Measurements from ENCODE around the gene TACR1.
"Not testable (repeated sequence)": the region's sequence is repeated elsewhere in the genome, so short reads cannot be mapped to it uniquely, and the experiment has no call there.

The TACR1 gene

GRCh38 chr2:75146221-75146605 lies 53.1 kb downstream of the TACR1 start:
- DNase-seq (ENCODE audit: low read depth) = not testable (repeated sequence)

DNA sequence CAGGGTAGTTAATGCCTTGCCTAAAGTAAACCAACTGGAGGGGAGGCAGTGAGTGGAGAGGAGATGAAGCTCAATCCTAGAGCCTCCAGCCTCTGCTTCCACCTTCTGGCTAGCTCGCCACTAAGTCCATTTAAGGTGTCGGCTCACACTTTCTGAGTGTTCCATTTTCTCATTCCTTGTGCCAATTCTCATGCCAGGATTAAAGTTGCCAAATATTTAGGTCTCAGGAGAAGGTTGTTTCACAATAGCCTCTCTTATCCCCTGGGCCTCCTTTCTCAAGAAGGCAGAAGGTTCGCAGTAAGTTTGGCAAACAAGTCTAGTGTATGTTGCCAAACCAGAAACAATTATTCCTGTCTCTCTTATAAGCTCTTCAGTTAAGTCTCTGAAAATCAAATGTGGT lies 57.2 kb downstream of the TACR1 start:
- DNase-seq (ENCODE audit: low read depth) = no peak

GRCh38 chr2:75140288-75140687 lies 59.0 kb downstream of the TACR1 start:
- DNase-seq (ENCODE audit: low read depth) = no peak

DNA sequence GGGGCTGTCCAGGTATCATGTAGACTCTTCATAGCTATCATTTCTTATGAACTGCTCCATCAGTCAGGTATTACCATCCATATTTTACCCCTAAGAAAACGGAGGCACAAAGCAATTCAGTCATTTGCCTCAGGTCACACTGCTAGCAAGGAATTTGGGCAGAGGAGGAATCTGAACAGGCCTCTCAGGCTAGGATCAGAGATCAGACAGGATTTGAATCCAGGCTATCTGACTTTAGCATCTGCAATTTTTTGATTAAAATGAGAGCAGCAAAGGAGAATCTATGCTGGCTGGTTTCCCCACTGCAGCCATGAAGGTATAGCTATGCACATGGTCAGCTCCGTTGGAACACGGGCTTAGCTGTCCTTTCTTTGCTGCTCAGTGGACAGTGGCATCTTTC lies 60.1 kb downstream of the TACR1 start:
- DNase-seq (ENCODE audit: low read depth) = no peak

GRCh38 chr2:75138528-75138927 lies 60.8 kb downstream of the TACR1 start:
- DNase-seq (ENCODE audit: low read depth) = no peak

DNA sequence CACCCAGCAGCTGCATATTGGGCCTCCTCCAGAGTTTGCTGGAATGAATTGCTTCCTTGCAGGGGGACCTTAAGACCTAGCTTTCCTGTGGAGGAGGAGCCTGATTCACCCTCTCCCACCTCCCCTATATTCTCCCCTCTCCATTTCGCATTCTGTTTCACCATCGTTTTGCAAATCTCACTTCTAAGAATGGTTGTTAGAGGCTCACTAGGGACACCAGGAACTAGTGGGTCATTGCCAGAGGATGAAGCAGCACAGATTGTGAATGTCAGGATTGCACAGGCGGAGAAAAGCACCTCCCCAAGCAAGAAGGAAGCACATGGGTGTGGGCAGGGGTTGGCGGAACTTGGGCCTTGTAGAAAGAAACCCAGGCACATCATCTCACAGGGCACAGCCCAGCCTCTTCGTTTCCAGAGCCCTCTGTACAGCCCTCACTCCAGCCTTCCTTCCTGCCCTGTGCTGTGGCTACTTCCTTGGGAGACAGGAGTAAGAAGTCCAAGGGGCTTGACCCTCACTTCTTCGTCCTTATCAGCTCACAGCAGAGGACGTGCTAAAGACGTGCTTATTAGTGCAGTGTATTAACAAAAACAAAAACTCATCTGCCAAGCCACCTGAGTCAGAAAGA lies 63.4 kb downstream of the TACR1 start:
- DNase-seq (ENCODE audit: low read depth) = no peak

DNA sequence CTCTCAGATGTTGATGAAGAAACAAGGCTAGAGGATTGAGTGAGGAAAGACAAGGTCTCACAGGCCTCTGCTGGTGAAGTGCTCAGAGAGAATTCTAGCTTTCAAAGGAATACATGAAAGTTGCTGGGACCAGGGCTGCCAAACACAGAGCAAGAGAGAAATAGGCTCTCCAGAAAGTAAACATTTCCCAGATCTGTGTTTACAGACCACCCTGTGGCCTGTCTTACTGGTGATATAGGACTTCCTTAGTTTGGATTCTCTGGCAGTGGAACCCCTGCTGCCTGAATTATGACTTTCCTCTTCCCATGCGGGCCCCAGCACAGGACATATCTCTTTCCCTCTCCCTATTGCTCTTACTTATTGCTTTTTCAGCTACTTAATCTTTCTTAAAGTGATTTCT lies 64.5 kb downstream of the TACR1 start:
- DNase-seq (ENCODE audit: low read depth) = no peak

GRCh38 chr2:75133621-75134570 lies 65.4 kb downstream of the TACR1 start:
- no peak for DNase-seq (ENCODE audit: low read depth)

DNA sequence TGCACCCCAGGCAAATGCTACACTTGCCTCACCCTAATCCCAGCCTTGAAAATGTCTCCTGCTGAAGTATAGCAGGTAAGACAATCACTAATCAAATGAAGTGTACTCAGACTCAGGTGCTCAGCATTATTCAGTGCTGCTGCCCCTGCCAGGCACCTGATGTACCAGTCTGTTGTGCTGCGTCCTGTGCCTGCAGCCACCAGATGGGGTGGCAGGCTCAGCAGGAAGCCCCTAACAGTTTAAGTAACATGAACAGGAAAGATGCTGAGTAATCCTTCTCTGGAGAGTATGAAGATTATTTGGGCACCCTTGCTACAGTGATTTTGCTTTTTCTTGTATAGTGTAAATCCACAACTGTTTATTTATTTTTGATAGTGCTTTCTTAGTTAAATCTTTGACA lies 69.1 kb downstream of the TACR1 start:
- no peak for DNase-seq (ENCODE audit: low read depth)

- DNase-seq (ENCODE audit: low read depth) = no peak
Measured at GRCh38 chr2:75123876-75124275, 75.4 kb downstream of the TACR1 start.

- no peak for DNase-seq (ENCODE audit: low read depth)
Measured at GRCh38 chr2:75113231-75113869, 86.0 kb downstream of the TACR1 start.

GRCh38 chr2:75108937-75109482 lies 90.3 kb downstream of the TACR1 start:
- no peak for DNase-seq (ENCODE audit: low read depth)

DNA sequence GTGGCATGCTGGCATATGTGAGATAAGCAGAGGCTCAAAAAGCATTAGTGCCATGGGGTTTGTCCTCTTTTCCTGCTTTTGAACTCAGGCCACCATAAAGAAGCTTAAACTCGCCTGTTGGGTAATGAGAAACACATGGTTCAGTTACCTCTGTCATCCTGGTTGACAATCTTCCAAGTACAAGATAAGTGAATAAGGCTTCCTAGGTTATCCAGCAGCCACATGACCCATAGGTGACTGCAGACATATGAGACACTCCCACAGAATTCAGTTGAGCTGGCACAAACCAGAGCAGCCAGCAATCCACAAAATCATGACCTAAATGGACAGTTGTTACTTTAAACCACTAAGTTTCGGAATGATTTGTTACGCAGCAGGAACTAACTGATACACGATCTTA lies 97.3 kb downstream of the TACR1 start:
- no peak for DNase-seq (ENCODE audit: low read depth)

DNA sequence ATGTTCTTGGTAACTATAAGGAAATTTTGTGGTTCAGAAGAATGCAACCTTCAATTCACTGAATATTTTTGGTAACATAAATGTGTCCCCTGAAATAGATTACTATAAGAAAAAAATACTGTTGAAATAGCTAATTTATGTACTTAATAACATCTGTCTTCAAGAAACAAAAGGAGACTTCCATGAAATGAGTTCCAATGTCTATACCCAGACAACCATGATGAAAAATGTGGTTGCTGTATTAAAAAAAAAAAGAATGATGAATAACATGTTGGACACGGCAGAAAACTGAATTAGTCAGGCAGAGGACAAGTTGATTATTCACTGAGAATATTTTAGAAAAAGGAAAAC lies 98.5 kb downstream of the TACR1 start:
- no peak for DNase-seq (ENCODE audit: low read depth)

- DNase-seq (ENCODE audit: low read depth) = no peak
Measured at GRCh38 chr2:75100011-75100800, 99.1 kb downstream of the TACR1 start.

- no peak for DNase-seq (ENCODE audit: low read depth)
Measured at GRCh38 chr2:75099521-75099922, 99.8 kb downstream of the TACR1 start.

DNA sequence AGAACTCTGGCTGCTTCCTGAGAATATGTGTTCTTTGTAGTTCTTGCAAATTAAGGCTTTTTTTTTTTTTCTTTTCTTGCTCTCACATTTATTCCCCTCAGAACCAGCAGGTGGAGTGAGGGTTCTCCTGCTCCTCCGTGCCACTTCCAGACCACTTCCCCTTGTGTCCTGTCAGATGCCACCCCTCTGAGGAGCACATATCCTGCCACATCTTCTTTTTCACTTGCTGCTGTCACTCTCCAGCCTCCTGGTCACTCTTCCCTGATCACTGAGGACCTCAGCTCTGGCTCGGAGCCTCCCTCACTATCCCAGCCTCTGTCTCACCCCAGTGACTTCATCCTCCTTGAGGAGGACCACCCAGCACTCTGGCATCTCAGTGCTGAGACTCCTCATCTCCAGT lies 100.5 kb downstream of the TACR1 start:
- DNase-seq (ENCODE audit: low read depth) = no peak

- DNase-seq (ENCODE audit: low read depth) = no peak
Measured at GRCh38 chr2:75097831-75098230, 101.5 kb downstream of the TACR1 start.

DNA sequence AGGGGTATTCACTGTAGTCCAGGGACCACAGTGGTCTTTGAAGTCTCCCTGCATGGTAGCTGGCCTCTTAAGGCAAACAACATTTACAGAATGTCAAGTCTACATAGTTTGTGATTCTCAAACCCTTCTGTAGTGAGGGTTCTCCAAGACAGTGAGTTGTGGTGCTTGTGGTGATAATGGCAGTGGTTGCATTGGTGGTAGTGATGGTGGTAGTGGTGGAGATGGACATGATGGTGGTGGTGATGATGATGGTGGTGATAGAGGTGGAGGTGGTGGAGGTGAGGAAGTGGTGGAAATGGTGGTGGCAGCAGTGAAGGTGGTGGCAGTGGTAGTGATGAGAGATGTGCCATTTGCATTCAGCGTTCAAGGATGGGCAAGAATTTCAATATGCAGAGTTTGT lies 104.9 kb downstream of the TACR1 start:
- DNase-seq (ENCODE audit: low read depth) = no peak

- DNase-seq (ENCODE audit: low read depth) = no peak
Measured at GRCh38 chr2:75090770-75091515, 108.4 kb downstream of the TACR1 start.

DNA sequence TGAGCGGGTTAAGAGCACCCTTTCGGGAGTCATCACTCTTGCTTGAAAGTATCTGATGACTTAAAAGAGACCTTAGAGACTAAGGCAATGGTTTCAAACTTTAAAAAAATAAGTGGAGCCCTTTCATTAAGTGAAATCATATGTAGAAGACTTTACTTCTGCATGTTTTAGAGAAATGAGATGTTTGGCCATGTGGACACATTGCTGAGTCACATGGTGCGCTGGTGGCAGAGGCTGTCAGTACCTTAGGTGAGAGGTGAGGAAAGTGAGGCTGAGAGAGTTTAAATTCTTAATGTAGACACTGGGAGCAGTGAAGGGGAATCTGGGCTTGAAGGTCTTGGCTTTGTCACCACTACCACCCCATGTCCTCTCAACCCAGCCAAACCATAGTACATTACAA lies 109.8 kb downstream of the TACR1 start:
- no peak for DNase-seq (ENCODE audit: low read depth)

Data from T follicular helper cell (primary cell).